Gastrocnemius medialis (tissue), 4 donors: ENCODE results near the gene LACTBL1. TPM values are rescaled to one million over a fixed set of nuclear protein-coding genes. Genes with fewer than 3 reads are reported as not detected.
"Not testable (repeated sequence)": the region's sequence is repeated elsewhere in the genome, so short reads cannot be mapped to it uniquely, and the experiment has no call there.

ENCODE experiments used
- ATAC-seq, 2 donors: fragments of 150-250 bp; one replicate each; pipeline ENCODE4 v1.9.1; 2016
- DNase-seq, 2 donors: peaks; one replicate each; pipeline ENCODE4 v3.0.0-alpha.2; 2019
- H3K27ac ChIP-seq, 4 donors: fragments of 200-600 bp; sonication (generic); 1 replicate in 1 of 4; 2 replicates in 3 of 4; pipeline ENCODE4 v1.5.1; 2016 to 2018; ENCODE audit warnings: mild to moderate bottlenecking in 2 of 4, moderate library complexity in 1 of 4
- H3K27me3 ChIP-seq, 3 donors: fragments of 200-600 bp; sonication (generic) in 2 of 3; 1 replicate in 1 of 3; 2 replicates in 2 of 3; pipeline versions ENCODE4 v1.5.1 to v1.6.0; 2016 to 2019; ENCODE audit warnings: mild to moderate bottlenecking in 1 of 3, moderate library complexity in 1 of 3
- H3K36me3 ChIP-seq, 2 donors: fragments of 200-600 bp; sonication (generic) in 1 of 2; one replicate each; pipeline ENCODE4 v1.5.1; 2017 to 2018
- H3K4me1 ChIP-seq, 2 donors: fragments of 200-600 bp; sonication (generic) in 1 of 2; one replicate each; pipeline ENCODE4 v1.5.1; 2016 to 2017; ENCODE audit warnings: mild to moderate bottlenecking in 2 of 2
- H3K4me3 ChIP-seq, 4 donors: fragments of 200-600 bp; sonication (generic) in 3 of 4; 1 replicate in 1 of 4; 2 replicates in 3 of 4; pipeline ENCODE4 v1.5.1; 2016 to 2019; ENCODE audit warnings: mild to moderate bottlenecking in 2 of 4
- H3K9me3 ChIP-seq, 3 donors: fragments of 200-600 bp; sonication (generic) in 2 of 3; 1 replicate in 1 of 3; 2 replicates in 2 of 3; pipeline ENCODE4 v1.5.1; 2016 to 2019
- POLR2A ChIP-seq, 2 donors: fragments of 450-650 bp; IDR thresholded peaks; one replicate each; pipeline ENCODE4 v1.6.1; 2017; ENCODE audit warnings: antibody characterized with exemption in 2 of 2, mild to moderate bottlenecking in 2 of 2, moderate library complexity in 2 of 2
- in situ Hi-C, 4 donors: fragments of 200-750 bp; cut with MboI; loops; one replicate each; pipeline versions ENCODE4 v1.15.0 to v1.8.0; 2017; ENCODE audit warnings: low sequenced_read_pairs in 4 of 4
- intact Hi-C: fragments of 100-400 bp; cut with DNase I; formaldehyde crosslinking; loops from one replicate; pipeline ENCODE4 v1.15.1; 2023; ENCODE audit warnings: low total_unique reads
- total RNA-seq, 4 donors: library from RNA; depleted of rRNA; stranded (reverse); fragments of >200 nt; gene quantifications; one replicate each; pipeline versions ENCODE4 v1.1.0 to v1.2.3, GENCODE V29; 2016
- TF ChIP-seq, protein P1 (sequence below), 5 experiments: fragments of 450-650 bp in 3 of 5; fragments of 200-600 bp in 2 of 5; sonication (generic) in 2 of 5; IDR thresholded peaks in 4 of 5; conservative IDR thresholded peaks in 1 of 5; 1 replicate in 4 of 5; 2 replicates in 1 of 5; pipeline ENCODE4 v1.5.1; 2016 to 2019; ENCODE audit warnings: antibody characterized with exemption in 5 of 5, mild to moderate bottlenecking in 3 of 5, moderate library complexity in 3 of 5

Gene LACTBL1
- total RNA-seq, 4 donors from 2014 or later: not detected

DNA sequence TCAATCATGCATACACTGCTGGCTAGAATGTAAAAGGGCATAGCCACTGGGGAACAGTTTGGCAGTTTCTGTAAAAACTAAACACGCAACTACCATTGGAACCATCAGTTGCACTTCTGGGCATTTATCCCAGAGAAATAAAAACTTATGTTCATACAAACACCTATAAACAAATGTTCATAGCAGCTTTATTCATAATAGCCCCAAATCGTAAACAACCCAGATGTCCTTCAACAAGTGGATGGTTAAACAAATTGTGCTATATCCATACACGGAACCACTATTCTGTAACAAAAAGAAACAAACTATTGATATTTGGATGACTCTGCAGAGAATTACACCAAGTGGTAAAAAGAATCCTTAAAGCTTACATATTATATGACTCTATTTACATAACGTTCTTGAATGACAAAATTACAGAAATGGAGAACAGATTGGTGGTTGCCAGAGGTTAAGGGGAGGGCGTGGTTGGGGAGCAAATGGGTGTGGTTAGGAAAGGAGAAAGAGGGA lies 22.8 kb downstream of the LACTBL1 start:
- H3K4me1 ChIP-seq: no peaks in the 10 kb centered on the region
- in situ Hi-C loops: no loop called here
- DNase-seq: no peak
- no peak for ATAC-seq
- peaks cover 31 to 48% (median 38%) of the 10 kb centered on the region in 3 donors for H3K27me3 ChIP-seq
- no peak overlapping the region for H3K27ac ChIP-seq
- no peaks in the 10 kb centered on the region for H3K36me3 ChIP-seq
- TF ChIP-seq, protein P1, sequence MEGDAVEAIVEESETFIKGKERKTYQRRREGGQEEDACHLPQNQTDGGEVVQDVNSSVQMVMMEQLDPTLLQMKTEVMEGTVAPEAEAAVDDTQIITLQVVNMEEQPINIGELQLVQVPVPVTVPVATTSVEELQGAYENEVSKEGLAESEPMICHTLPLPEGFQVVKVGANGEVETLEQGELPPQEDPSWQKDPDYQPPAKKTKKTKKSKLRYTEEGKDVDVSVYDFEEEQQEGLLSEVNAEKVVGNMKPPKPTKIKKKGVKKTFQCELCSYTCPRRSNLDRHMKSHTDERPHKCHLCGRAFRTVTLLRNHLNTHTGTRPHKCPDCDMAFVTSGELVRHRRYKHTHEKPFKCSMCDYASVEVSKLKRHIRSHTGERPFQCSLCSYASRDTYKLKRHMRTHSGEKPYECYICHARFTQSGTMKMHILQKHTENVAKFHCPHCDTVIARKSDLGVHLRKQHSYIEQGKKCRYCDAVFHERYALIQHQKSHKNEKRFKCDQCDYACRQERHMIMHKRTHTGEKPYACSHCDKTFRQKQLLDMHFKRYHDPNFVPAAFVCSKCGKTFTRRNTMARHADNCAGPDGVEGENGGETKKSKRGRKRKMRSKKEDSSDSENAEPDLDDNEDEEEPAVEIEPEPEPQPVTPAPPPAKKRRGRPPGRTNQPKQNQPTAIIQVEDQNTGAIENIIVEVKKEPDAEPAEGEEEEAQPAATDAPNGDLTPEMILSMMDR (IDR thresholded peaks at IDR 0.05 in 4 of 5, conservative IDR thresholded peaks at IDR 0.05 in 1 of 5): no peak
- no peak for TF ChIP-seq POLR2A (IDR thresholded peaks at IDR 0.05)
- no peaks in the 10 kb centered on the region for H3K9me3 ChIP-seq
- H3K4me3 ChIP-seq: no peak overlapping the region
- intact Hi-C loops: no loop called here

DNA sequence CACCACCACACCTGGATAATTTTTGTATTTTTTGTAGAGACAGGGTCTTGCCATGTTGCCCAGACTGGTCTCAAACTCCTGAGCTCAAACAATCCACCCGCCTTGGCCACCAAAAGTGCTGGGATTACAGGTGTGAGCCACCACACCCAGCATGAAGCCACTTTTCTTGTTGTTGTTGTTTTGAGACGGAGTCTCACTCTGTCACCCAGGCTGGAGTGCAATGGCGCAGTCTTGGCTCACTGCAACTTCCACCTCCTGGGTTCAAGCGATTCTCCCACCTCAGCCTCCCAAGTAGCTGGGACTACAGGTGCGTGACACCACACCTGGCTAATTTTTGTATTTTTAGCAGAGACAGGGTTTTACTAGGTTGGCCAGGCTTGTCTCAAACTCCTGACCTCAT lies 27.5 kb downstream of the LACTBL1 start:
- DNase-seq, H3K9me3 ChIP-seq, ATAC-seq, H3K36me3 ChIP-seq, in situ Hi-C loops, H3K27ac ChIP-seq, H3K4me3 ChIP-seq, intact Hi-C loops, H3K4me1 ChIP-seq: not testable (repeated sequence)
- peaks cover 0 to 13% (median 9%) of the 10 kb centered on the region in 3 donors for H3K27me3 ChIP-seq

DNA sequence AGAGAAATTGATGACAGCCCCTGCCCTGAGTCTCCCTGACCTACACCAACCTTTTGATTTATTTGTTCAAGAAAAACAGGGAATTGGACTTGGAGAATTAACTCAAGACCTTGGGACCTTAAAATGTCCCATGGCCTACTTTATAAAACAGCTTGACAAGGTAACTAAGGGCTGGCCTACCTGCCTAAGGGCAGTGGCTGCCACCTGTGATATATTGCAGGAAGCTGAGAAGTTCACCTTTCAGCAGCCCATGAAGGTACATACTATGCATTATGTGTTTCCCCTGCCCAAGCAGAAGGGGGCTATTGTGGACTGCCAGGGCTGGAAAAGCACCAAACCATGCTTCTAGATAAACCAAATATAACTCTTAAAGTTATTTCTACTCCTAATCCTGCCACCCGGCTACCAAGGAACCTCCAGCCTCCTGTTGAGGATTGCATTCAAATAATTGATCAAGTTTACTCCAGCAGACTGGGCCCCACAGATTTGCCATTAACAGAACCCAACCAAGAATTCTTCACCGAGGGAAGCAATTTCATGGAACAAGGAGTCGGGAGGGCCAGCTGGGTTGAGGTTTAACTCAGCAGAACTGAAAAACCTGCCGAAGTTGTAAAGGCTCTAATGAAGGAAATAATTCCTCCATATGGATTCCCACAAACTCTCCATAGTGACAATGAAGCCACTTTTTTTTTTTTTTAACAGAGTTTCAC lies 28.2 kb downstream of the LACTBL1 start:
- in situ Hi-C loops: no loop called here
- no peak for DNase-seq

GRCh38 chr1:22941257-22941656 lies 31.4 kb downstream of the LACTBL1 start:
- ATAC-seq (no peak), DNase-seq (no peak)
- Histone ChIP-seq H3K27ac (no peak overlapping the region), H3K9me3 (no peaks in the 10 kb centered on the region), H3K4me1 (no peaks in the 10 kb centered on the region), H3K27me3 (peaks cover 0 to 3% (median 2%) of the 10 kb centered on the region in 3 donors), H3K4me3 (no peak overlapping the region), H3K36me3 (no peaks in the 10 kb centered on the region)
- intact Hi-C loops: no loop called here
- in situ Hi-C loops: no loop called here
- TF ChIP-seq POLR2A (IDR thresholded peaks at IDR 0.05): no peak

More for the DNA sequence above, 28.2 kb downstream of the LACTBL1 start:
- intact Hi-C loops: no loop called here
- H3K27ac ChIP-seq: no peak overlapping the region
- TF ChIP-seq, protein P1 (IDR thresholded peaks at IDR 0.05 in 4 of 5, conservative IDR thresholded peaks at IDR 0.05 in 1 of 5): no peak
- TF ChIP-seq POLR2A (IDR thresholded peaks at IDR 0.05): no peak
- no peaks in the 10 kb centered on the region for H3K36me3 ChIP-seq
- H3K4me3 ChIP-seq: no peak overlapping the region
- ATAC-seq: no peak
- no peaks in the 10 kb centered on the region for H3K9me3 ChIP-seq
- H3K27me3 ChIP-seq: peaks cover 0 to 13% (median 9%) of the 10 kb centered on the region in 3 donors
- no peaks in the 10 kb centered on the region for H3K4me1 ChIP-seq

DNA sequence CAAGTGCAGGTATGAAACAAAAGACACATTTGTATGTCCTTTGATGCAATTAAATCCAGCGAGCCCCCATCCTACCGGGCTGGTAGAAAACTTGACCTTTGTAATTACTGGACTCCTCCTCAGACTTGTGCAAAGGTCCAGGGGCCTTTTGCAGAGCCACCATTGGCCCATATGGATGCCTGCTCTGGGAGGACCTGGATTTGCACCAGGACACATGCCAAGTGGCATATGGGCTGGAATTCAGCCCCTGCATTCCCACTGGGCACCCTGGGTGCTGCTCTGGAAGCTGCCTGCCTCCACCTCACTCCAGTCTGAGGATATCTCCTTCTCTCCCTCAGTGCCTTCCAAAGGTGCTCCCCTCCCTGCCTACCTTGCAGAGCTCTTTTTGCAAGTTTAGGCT lies 36.0 kb downstream of the LACTBL1 start:
- no peak for DNase-seq
- in situ Hi-C loops: no loop called here

More for the DNA sequence above, 36.0 kb downstream of the LACTBL1 start:
- H3K27ac ChIP-seq: no peak overlapping the region
- ATAC-seq: no peak
- TF ChIP-seq, protein P1 (IDR thresholded peaks at IDR 0.05 in 4 of 5, conservative IDR thresholded peaks at IDR 0.05 in 1 of 5): no peak
- TF ChIP-seq POLR2A (IDR thresholded peaks at IDR 0.05): no peak
- no peak overlapping the region for H3K4me3 ChIP-seq
- peaks cover 0 to 2% (median 0%) of the 10 kb centered on the region in 3 donors for H3K27me3 ChIP-seq
- H3K36me3 ChIP-seq: no peaks in the 10 kb centered on the region
- no peaks in the 10 kb centered on the region for H3K4me1 ChIP-seq
- intact Hi-C loops: no loop called here
- no peaks in the 10 kb centered on the region for H3K9me3 ChIP-seq
